ENCODE measurements around the gene SORCS2. TPM values are rescaled to one million over a fixed set of nuclear protein-coding genes. Genes with fewer than 3 reads are reported as not detected.

The SORCS2 gene
- total RNA-seq, 1 experiment from 2014 or later = not detected

DNA sequence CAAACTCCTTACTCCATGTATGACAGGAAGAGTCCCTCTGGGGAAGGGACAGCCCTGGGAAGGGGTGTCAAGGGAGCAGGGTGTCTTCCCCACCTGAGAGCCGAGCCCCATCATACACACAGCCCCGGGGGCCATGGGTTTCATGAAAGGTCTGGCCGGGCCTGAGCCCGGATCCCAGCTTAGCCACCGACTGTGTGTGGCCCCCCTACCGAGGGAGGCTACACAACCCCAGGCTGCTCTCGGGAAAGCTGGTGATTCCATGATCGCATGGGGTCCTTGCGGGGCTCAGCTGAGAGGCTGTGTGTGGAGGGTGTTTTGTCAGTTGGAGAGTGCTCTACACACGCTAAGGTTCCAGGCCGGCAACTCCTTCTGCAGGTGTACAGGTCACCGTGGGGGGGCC lies 55.6 kb downstream of the SORCS2 start:
- intact Hi-C loops (cut with micrococcal nuclease; ENCODE audit: unreplicated experiment) = no loop called here
- no peaks in the 10 kb centered on the region for H3K4me1 Mint-ChIP-seq (ENCODE audit: low read depth, unreplicated experiment)
- TF ChIP-seq, protein P1, sequence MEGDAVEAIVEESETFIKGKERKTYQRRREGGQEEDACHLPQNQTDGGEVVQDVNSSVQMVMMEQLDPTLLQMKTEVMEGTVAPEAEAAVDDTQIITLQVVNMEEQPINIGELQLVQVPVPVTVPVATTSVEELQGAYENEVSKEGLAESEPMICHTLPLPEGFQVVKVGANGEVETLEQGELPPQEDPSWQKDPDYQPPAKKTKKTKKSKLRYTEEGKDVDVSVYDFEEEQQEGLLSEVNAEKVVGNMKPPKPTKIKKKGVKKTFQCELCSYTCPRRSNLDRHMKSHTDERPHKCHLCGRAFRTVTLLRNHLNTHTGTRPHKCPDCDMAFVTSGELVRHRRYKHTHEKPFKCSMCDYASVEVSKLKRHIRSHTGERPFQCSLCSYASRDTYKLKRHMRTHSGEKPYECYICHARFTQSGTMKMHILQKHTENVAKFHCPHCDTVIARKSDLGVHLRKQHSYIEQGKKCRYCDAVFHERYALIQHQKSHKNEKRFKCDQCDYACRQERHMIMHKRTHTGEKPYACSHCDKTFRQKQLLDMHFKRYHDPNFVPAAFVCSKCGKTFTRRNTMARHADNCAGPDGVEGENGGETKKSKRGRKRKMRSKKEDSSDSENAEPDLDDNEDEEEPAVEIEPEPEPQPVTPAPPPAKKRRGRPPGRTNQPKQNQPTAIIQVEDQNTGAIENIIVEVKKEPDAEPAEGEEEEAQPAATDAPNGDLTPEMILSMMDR (IDR thresholded peaks at IDR 0.05; ENCODE audit: unreplicated experiment) = no peak
- H3K27ac Mint-ChIP-seq (ENCODE audit: unreplicated experiment) = no peak overlapping the region
- BruUV-seq (replicated peaks) = no TSS peak
- CTCF ChIA-PET = no interaction called here
- H3K4me3 Mint-ChIP-seq (ENCODE audit: low read depth, unreplicated experiment) = no peak overlapping the region
- DNase-seq = no peak
- no peaks in the 10 kb centered on the region for H3K9me3 Mint-ChIP-seq (ENCODE audit: low read depth, unreplicated experiment)
- H3K27me3 Mint-ChIP-seq (ENCODE audit: unreplicated experiment) = peaks cover 70% of the 10 kb centered on the region
- H3K36me3 Mint-ChIP-seq (ENCODE audit: insufficient read depth, unreplicated experiment) = no peaks in the 10 kb centered on the region

- CTCF ChIA-PET = no interaction called here
- DNase-seq = no peak
- Mint-ChIP-seq H3K27me3 (ENCODE audit: unreplicated experiment) (peaks cover 70% of the 10 kb centered on the region), H3K27ac (ENCODE audit: unreplicated experiment) (no peak overlapping the region), H3K4me1 (ENCODE audit: low read depth, unreplicated experiment) (no peaks in the 10 kb centered on the region), H3K4me3 (ENCODE audit: low read depth, unreplicated experiment) (no peak overlapping the region), H3K9me3 (ENCODE audit: low read depth, unreplicated experiment) (no peaks in the 10 kb centered on the region), H3K36me3 (ENCODE audit: insufficient read depth, unreplicated experiment) (no peaks in the 10 kb centered on the region)
- intact Hi-C loops (cut with micrococcal nuclease; ENCODE audit: unreplicated experiment) = no loop called here
- BruUV-seq (replicated peaks) = no TSS peak
- TF ChIP-seq, protein P1 (IDR thresholded peaks at IDR 0.05; ENCODE audit: unreplicated experiment) = no peak
These were observed 56.5 kb downstream of the SORCS2 start for GRCh38 chr4:7248857-7249256.

DNA sequence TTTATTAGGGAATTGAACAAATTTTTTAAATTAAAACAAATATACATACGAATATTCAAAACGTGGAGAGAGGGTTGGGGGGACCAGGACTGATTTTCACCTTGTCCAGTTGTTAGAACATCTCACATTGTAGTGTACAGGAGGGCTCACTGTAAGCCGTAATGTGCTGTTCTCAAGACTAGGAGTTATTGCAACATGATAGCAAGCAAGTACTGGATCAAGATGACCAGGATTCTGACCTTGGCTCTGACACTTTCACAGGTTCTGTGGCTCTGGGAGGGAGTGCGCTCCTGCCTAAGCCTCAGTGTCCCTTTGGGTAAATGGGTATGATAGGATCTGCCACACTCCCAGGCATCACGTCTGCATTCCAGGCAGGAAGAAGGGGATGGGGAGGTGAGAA lies 59.0 kb downstream of the SORCS2 start:
- no peak for DNase-seq
- peaks cover 72% of the 10 kb centered on the region for H3K27me3 Mint-ChIP-seq (ENCODE audit: unreplicated experiment)
- no TSS peak for BruUV-seq (replicated peaks)
- H3K27ac Mint-ChIP-seq (ENCODE audit: unreplicated experiment) = no peak overlapping the region
- no peaks in the 10 kb centered on the region for H3K4me1 Mint-ChIP-seq (ENCODE audit: low read depth, unreplicated experiment)
- H3K36me3 Mint-ChIP-seq (ENCODE audit: insufficient read depth, unreplicated experiment) = no peaks in the 10 kb centered on the region
- TF ChIP-seq, protein P1 (IDR thresholded peaks at IDR 0.05; ENCODE audit: unreplicated experiment) = no peak
- CTCF ChIA-PET = no interaction called here
- no peaks in the 10 kb centered on the region for H3K9me3 Mint-ChIP-seq (ENCODE audit: low read depth, unreplicated experiment)
- intact Hi-C loops (cut with micrococcal nuclease; ENCODE audit: unreplicated experiment) = no loop called here
- no peak overlapping the region for H3K4me3 Mint-ChIP-seq (ENCODE audit: low read depth, unreplicated experiment)

- DNase-seq = no peak
- H3K27ac Mint-ChIP-seq (ENCODE audit: unreplicated experiment) = no peak overlapping the region
- intact Hi-C loops (cut with micrococcal nuclease; ENCODE audit: unreplicated experiment) = no loop called here
- TF ChIP-seq, protein P1 (IDR thresholded peaks at IDR 0.05; ENCODE audit: unreplicated experiment) = no peak
- CTCF ChIA-PET = no interaction called here
- peaks cover 79% of the 10 kb centered on the region for H3K27me3 Mint-ChIP-seq (ENCODE audit: unreplicated experiment)
- no peaks in the 10 kb centered on the region for H3K9me3 Mint-ChIP-seq (ENCODE audit: low read depth, unreplicated experiment)
- H3K4me3 Mint-ChIP-seq (ENCODE audit: low read depth, unreplicated experiment) = no peak overlapping the region
- no peaks in the 10 kb centered on the region for H3K4me1 Mint-ChIP-seq (ENCODE audit: low read depth, unreplicated experiment)
- H3K36me3 Mint-ChIP-seq (ENCODE audit: insufficient read depth, unreplicated experiment) = no peaks in the 10 kb centered on the region
- no TSS peak for BruUV-seq (replicated peaks)
These were observed 59.7 kb downstream of the SORCS2 start for GRCh38 chr4:7252051-7252450.
